Activated T-cell treated with anti-CD3 and anti-CD28 coated beads, Interleukin-2, amount 50 U/mL, for 24 hours (primary cell): ENCODE measurements around the gene METTL24.

Experiments
- DNase-seq: peaks from one replicate; pipeline ENCODE4 v3.0.0-alpha.2; 2020
- H3K27ac Mint-ChIP-seq: 2 replicates; pipeline ENCODE4 v1.8.0; 2020; ENCODE audit warnings: mild to moderate bottlenecking, mixed read lengths
- H3K27me3 Mint-ChIP-seq: 2 replicates; pipeline ENCODE4 v1.8.0; 2020; ENCODE audit warnings: mixed read lengths
- H3K36me3 Mint-ChIP-seq: 2 replicates; pipeline ENCODE4 v1.8.0; 2020; ENCODE audit warnings: low read depth, mixed read lengths
- H3K4me1 Mint-ChIP-seq: 2 replicates; pipeline ENCODE4 v1.8.0; 2020; ENCODE audit warnings: low read depth, mixed read lengths
- H3K4me3 Mint-ChIP-seq: 2 replicates; pipeline ENCODE4 v1.8.0; 2020; ENCODE audit warnings: mild to moderate bottlenecking, moderate library complexity, mixed read lengths
- H3K9me3 Mint-ChIP-seq: 2 replicates; pipeline ENCODE4 v1.8.0; 2020; ENCODE audit warnings: mixed read lengths

The METTL24 gene

GRCh38 chr6:110378552-110378951 is 20.4 kb upstream of the METTL24 start:
- H3K36me3 Mint-ChIP-seq, result no peaks in the 10 kb centered on the region
- H3K27me3 Mint-ChIP-seq, result no peaks in the 10 kb centered on the region
- H3K4me3 Mint-ChIP-seq, result no peak overlapping the region
- no peaks in the 10 kb centered on the region for H3K4me1 Mint-ChIP-seq
- no peak overlapping the region for H3K27ac Mint-ChIP-seq
- no peak for DNase-seq
- no peaks in the 10 kb centered on the region for H3K9me3 Mint-ChIP-seq

- peaks cover 24% of the 10 kb centered on the region for H3K4me1 Mint-ChIP-seq
- no peak overlapping the region for H3K4me3 Mint-ChIP-seq
- H3K9me3 Mint-ChIP-seq, result no peaks in the 10 kb centered on the region
- DNase-seq, result no peak
- no peak overlapping the region for H3K27ac Mint-ChIP-seq
- H3K36me3 Mint-ChIP-seq, result no peaks in the 10 kb centered on the region
- H3K27me3 Mint-ChIP-seq, result no peaks in the 10 kb centered on the region
Measured at GRCh38 chr6:110369066-110369465, 10.9 kb upstream of the METTL24 start.

- Mint-ChIP-seq H3K4me1 (peaks cover 24% of the 10 kb centered on the region), H3K9me3 (no peaks in the 10 kb centered on the region), H3K27me3 (no peaks in the 10 kb centered on the region), H3K36me3 (no peaks in the 10 kb centered on the region), H3K27ac (no peak overlapping the region), H3K4me3 (no peak overlapping the region)
- no peak for DNase-seq
Measured at GRCh38 chr6:110368284-110368683, 10.1 kb upstream of the METTL24 start.

GRCh38 chr6:110367825-110368224 is 9.7 kb upstream of the METTL24 start:
- Mint-ChIP-seq H3K4me1 (peaks cover 24% of the 10 kb centered on the region), H3K4me3 (no peak overlapping the region), H3K36me3 (no peaks in the 10 kb centered on the region), H3K9me3 (no peaks in the 10 kb centered on the region), H3K27me3 (no peaks in the 10 kb centered on the region), H3K27ac (no peak overlapping the region)
- no peak for DNase-seq

- H3K4me1 Mint-ChIP-seq, result peaks cover 24% of the 10 kb centered on the region
- no peak overlapping the region for H3K4me3 Mint-ChIP-seq
- no peaks in the 10 kb centered on the region for H3K27me3 Mint-ChIP-seq
- no peak for DNase-seq
- no peak overlapping the region for H3K27ac Mint-ChIP-seq
- H3K9me3 Mint-ChIP-seq, result no peaks in the 10 kb centered on the region
- no peaks in the 10 kb centered on the region for H3K36me3 Mint-ChIP-seq
Measured at GRCh38 chr6:110366975-110367374, 8.8 kb upstream of the METTL24 start.

- Mint-ChIP-seq H3K27me3 (peaks cover 2% of the 10 kb centered on the region), H3K9me3 (no peaks in the 10 kb centered on the region), H3K27ac (no peak overlapping the region), H3K4me1 (peaks cover 24% of the 10 kb centered on the region), H3K36me3 (no peaks in the 10 kb centered on the region), H3K4me3 (no peak overlapping the region)
- DNase-seq, result no peak
Measured at GRCh38 chr6:110366256-110366655, 8.1 kb upstream of the METTL24 start.

- H3K27ac Mint-ChIP-seq, result no peak overlapping the region
- peaks cover 24% of the 10 kb centered on the region for H3K4me1 Mint-ChIP-seq
- DNase-seq, result no peak
- no peak overlapping the region for H3K4me3 Mint-ChIP-seq
- no peaks in the 10 kb centered on the region for H3K36me3 Mint-ChIP-seq
- H3K9me3 Mint-ChIP-seq, result no peaks in the 10 kb centered on the region
- H3K27me3 Mint-ChIP-seq, result peaks cover 12% of the 10 kb centered on the region
Measured at GRCh38 chr6:110364364-110365105, 6.4 kb upstream of the METTL24 start.

- Mint-ChIP-seq H3K9me3 (no peaks in the 10 kb centered on the region), H3K4me1 (peaks cover 24% of the 10 kb centered on the region), H3K27me3 (peaks cover 20% of the 10 kb centered on the region), H3K36me3 (no peaks in the 10 kb centered on the region), H3K4me3 (no peak overlapping the region), H3K27ac (no peak overlapping the region)
- DNase-seq, result no peak
Measured at GRCh38 chr6:110363748-110364147, 5.6 kb upstream of the METTL24 start.

GRCh38 chr6:110360676-110361075 is 2.5 kb upstream of the METTL24 start:
- H3K4me3 Mint-ChIP-seq, result no peak overlapping the region
- H3K27me3 Mint-ChIP-seq, result peaks cover 42% of the 10 kb centered on the region
- H3K9me3 Mint-ChIP-seq, result no peaks in the 10 kb centered on the region
- peaks cover 18% of the 10 kb centered on the region for H3K4me1 Mint-ChIP-seq
- H3K36me3 Mint-ChIP-seq, result no peaks in the 10 kb centered on the region
- H3K27ac Mint-ChIP-seq, result no peak overlapping the region
- no peak for DNase-seq

GRCh38 chr6:110359556-110359955 is 1.4 kb upstream of the METTL24 start:
- H3K4me1 Mint-ChIP-seq, result peaks cover 15% of the 10 kb centered on the region
- H3K4me3 Mint-ChIP-seq, result no peak overlapping the region
- no peaks in the 10 kb centered on the region for H3K9me3 Mint-ChIP-seq
- H3K27me3 Mint-ChIP-seq, result peaks cover 50% of the 10 kb centered on the region
- H3K27ac Mint-ChIP-seq, result no peak overlapping the region
- no peaks in the 10 kb centered on the region for H3K36me3 Mint-ChIP-seq
- DNase-seq, result no peak

GRCh38 chr6:110358553-110359160 is 508 bp upstream of the METTL24 start:
- no peak for DNase-seq
- peak overlapping the region; percentile 32 for H3K4me3 Mint-ChIP-seq
- no peak overlapping the region for H3K27ac Mint-ChIP-seq
- H3K4me1 Mint-ChIP-seq, result peaks cover 14% of the 10 kb centered on the region
- no peaks in the 10 kb centered on the region for H3K36me3 Mint-ChIP-seq
- H3K9me3 Mint-ChIP-seq, result no peaks in the 10 kb centered on the region
- H3K27me3 Mint-ChIP-seq, result peaks cover 52% of the 10 kb centered on the region

- H3K4me1 Mint-ChIP-seq, result peaks cover 14% of the 10 kb centered on the region
- no peak for DNase-seq
- H3K9me3 Mint-ChIP-seq, result no peaks in the 10 kb centered on the region
- peak overlapping the region; percentile 80 for H3K4me3 Mint-ChIP-seq
- H3K27ac Mint-ChIP-seq, result no peak overlapping the region
- no peaks in the 10 kb centered on the region for H3K36me3 Mint-ChIP-seq
- H3K27me3 Mint-ChIP-seq, result peaks cover 52% of the 10 kb centered on the region
Measured at GRCh38 chr6:110357298-110357663, 868 bp downstream of the METTL24 start.

GRCh38 chr6:110356778-110357177 is 1.4 kb downstream of the METTL24 start:
- no peak for DNase-seq
- peaks cover 14% of the 10 kb centered on the region for H3K4me1 Mint-ChIP-seq
- peaks cover 52% of the 10 kb centered on the region for H3K27me3 Mint-ChIP-seq
- no peaks in the 10 kb centered on the region for H3K36me3 Mint-ChIP-seq
- H3K9me3 Mint-ChIP-seq, result no peaks in the 10 kb centered on the region
- peak overlapping the region; percentile 80 for H3K4me3 Mint-ChIP-seq
- no peak overlapping the region for H3K27ac Mint-ChIP-seq

- Mint-ChIP-seq H3K27me3 (peaks cover 49% of the 10 kb centered on the region), H3K27ac (no peak overlapping the region), H3K36me3 (no peaks in the 10 kb centered on the region), H3K9me3 (no peaks in the 10 kb centered on the region), H3K4me3 (no peak overlapping the region), H3K4me1 (peaks cover 14% of the 10 kb centered on the region)
- no peak for DNase-seq
Measured at GRCh38 chr6:110355727-110356126, 2.4 kb downstream of the METTL24 start.

GRCh38 chr6:110355022-110355421 is 3.1 kb downstream of the METTL24 start:
- no peak for DNase-seq
- Mint-ChIP-seq H3K9me3 (no peaks in the 10 kb centered on the region), H3K27ac (no peak overlapping the region), H3K36me3 (no peaks in the 10 kb centered on the region), H3K4me3 (no peak overlapping the region), H3K4me1 (peaks cover 14% of the 10 kb centered on the region), H3K27me3 (peaks cover 43% of the 10 kb centered on the region)
